HG03432 (cell line): Measurements from ENCODE around the gene KYAT1.
A peak's percentile ranks its signal among the peaks of the same experiment; 100 is the strongest.
"Not testable (repeated sequence)": the region's sequence is repeated elsewhere in the genome, so short reads cannot be mapped to it uniquely, and the experiment has no call there.

Experiments used
- ATAC-seq: cut with Tn5 transposase; IDR thresholded peaks from one replicate; pipeline ENCODE4 v1.9.1; 2021; ENCODE audit warnings: mild to moderate bottlenecking, moderate library complexity; ENCODE audit not compliant: unreplicated experiment

Gene KYAT1

DNA sequence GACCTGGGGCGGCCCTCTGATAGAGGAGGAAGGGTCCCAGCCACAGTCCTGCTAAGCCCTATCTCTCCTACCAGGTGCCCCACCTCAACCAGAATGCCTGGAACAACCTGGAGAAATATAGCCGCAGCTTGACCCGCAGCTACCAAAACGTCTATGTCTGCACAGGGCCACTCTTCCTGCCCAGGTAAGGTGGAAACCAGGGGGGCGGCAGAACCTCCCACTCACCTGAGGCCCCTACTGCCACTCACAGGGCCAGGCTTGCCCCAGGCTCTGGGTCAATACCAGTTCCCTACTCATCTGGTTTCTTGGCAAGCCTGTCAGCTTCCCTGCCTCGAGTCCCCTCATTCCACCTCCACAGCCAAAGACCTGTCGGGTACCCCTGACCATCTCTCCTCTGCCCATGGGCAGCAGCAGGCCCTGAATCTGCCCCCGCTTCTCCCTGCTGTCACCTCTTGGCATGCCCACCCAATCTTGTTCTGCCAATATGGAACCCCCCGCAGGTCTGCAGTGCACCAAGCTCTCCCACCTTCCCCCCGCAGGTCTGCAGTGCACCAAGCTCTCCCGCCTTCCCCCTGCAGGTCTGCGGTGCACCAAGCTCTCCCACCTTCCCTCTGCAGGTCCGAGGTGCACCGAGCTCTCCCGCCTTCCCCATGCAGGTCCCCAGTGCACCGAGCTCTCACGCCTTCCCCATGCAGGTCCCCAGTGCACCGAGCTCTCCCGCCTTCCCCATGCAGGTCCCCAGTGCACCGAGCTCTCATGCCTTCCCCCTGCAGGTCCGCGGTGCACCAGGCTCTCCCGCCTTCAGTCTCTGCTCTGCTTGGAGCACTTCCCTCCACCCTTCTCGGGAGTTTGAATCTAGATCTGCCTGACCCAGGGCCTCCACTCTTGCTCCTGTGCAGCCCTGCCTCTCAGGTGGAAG, 60.8 kb downstream of the KYAT1 start:
- ATAC-seq: no peak

DNA sequence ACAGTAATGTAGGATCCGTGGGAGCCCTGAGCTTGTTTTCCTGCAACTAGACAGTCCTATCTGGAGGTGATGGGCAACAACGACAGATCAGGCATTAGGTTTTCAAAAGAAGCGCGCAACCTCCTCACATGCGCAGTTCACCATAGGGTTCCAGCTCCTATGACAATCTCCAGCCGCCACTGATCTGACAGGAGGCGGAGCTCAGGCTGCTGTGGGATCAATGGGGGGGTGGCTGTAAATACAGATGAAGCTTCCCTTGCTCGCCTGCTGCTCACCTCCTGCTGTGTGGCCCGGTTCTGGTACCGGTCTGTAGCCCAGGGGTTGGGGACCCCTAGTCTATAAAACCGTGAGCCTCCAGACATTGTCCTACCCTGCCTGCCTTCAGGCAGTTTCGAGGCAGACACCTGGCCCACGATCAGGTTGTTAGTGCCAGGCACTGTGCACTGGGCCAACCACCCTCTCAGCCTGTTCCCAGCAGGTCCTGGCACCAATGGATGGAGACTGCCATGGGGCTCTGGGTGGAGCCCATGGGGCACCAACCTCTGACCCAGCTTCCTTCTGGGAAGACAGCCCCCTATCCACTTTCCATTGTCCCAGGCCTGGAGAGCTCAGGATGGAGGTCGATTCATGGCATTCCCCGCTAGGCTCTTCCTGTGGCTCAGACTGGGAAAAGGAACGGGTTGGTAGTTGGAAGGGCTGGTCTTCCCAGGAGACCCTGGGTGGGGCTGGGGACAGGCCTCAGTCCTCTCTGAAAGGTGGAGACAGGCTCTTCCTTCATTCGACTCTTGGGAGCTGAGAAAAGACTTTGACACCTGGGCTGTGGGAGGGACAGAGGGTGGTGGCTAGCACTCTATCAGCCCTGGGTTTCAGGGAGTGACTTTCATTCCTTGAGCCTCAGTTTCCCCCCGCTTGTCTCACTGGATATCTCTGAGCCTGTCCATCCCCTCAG, 61.8 kb downstream of the KYAT1 start:
- no peak for ATAC-seq

DNA sequence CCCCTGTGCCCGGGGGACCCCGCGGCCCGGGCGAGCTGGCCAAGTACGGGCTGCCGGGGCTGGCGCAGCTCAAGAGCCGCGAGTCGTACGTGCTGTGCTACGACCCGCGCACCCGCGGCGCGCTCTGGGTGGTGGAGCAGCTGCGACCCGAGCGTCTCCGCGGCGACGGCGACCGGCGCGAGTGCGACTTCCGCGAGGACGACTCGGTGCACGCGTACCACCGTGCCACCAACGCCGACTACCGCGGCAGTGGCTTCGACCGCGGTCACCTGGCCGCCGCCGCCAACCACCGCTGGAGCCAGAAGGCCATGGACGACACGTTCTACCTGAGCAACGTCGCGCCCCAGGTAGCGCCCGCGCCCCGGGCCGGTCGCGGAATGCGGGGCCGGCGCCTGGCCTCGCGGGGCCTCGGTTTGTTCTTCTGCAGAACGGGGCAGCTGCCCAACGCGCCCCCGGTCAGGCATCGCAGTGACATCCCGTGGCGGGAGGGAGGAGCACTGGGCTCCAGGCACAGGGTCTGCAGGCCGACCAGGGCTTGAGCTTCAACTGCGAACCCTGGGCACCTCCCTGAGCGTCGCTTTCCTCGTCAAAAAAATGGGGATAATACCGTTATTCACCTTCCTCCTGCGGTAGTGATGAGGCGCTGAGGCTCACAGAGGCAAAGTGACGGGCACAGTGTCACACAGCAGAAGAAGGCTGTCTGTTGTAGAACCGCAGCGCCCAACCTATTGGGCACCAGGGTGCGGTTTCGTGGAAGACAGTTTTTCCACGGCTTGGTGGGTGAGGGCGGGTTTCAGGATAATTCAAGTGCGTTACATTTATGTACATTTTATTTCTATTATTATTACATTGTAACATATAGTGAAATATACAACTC, 62.7 kb downstream of the KYAT1 start:
- peak; percentile 23 for ATAC-seq

DNA sequence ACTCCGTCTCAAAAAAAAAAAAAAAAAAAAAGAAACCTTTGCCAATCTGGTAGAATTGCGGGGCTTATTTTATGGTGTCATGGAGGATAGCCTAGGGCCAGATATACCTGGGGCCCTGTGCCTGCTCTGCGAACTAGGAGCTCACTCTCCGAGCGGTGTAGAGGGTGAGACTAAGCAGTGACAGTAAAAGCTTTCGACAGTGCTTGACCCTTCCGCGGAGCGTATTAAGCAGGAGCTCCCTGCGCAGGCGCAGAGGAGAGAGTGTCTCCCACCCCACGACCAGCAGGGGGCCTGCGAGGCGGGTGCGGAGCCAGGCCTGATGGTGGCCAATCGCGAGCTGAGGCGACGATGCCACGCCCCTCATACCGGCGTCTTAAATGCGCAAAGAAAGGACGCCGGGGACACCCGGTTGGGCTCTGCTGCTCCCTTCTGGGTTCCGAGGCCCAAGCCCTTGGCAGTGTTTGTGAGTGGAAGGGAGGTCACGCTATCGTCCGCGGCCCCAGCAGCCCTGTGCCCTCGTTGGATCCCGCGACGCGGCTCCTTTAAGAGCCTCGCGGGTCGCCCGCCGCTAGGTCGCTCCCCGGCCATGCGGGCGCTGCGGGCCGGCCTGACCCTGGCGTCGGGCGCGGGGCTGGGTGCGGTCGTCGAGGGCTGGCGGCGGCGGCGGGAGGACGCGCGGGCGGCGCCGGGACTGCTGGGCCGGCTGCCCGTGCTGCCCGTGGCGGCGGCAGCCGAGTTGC, 63.5 kb downstream of the KYAT1 start, which contains the start of gene ENDOG:
ENDOG (plus strand) TSS at position 402 of the 740 bp plus-strand sequence; CDS start at position 587, 185 bp downstream.
- peak; percentile 85 for ATAC-seq

DNA sequence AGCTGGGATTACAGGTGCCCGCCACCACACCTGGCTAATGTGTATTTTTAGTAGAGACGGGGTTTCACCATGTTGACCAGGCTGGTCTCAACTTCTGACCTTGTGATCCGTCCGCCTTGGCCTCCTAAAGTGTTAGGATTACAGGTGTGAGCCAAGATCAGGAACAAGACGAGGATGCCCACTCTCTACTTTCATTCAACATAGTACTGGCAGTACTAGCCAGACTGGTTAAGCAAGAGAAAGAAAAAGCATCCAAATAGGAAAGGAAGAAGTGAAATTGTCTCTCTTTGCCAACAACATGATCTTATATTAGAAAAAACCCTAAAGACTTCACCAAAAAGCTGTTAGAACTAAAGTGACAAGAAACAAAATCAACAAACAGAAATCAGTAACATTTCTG, 70.9 kb downstream of the KYAT1 start:
- no peak for ATAC-seq

DNA sequence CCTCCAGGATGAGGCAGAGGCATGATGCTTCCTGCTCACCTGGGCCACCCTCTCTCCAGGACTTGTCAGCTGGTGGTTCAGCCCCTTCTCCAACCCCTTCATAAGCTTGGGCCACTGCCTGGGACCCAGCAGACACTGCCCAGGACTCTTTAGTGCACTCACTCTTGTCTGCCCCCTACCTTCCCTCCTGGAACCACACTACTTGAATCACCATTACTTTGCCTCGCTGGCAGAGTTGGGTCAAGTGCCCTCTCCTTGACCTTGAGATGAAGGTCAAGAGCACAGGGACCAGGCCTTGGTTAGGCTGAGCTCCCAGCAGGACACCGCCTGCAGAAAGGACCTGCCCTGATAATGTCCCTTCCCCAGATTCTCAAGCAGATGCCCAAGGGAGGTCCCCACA, 71.9 kb downstream of the KYAT1 start:
- ATAC-seq: no peak

DNA sequence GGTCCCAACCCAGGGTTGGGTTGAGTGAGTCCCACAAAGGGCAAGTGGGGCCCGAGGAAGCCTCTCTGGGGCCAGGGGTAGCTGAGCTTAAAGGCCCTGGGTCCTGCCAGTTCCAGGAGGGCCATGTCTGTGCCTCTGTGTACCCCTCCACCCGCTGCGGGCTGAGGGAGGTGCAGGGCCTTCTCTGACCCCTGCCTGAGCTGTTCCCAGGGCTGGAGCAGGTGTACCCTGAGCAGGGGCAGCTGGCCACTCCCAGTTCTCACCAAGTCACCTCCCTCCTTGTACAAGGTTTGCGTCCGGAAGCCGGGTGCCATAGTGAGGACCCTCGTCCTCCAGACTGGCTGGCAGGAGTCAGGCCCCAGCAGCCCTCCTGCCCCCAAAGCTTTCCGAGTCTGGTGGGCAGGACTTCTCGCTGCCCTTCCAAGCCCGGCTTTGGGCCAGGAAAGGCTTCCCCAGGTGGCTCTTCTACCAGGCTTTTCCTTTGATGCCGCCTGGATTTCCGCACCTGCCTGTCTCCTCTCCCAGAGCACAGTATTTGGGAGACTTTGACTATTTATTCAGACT, 72.6 kb downstream of the KYAT1 start:
- no peak for ATAC-seq

DNA sequence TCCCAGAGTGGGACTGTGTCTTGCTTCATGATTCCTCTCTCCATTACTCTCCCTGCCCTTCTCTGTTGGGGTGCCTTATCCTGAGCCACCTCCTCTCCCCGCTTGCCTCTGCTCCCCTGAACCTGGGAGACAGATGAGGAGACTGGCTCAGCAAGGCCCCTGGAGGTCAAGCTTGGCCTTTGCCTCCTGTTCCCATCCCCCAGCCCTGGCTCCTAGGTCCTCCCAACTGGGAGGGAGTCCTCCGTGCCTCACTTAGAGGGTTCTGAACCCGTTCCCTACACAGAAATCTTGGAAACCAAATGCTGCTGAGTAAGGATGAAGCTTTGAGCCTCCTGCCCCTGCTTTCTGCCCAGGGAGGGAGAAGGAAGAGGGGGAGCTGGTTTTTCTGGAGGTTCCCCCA, 73.2 kb downstream of the KYAT1 start:
- ATAC-seq: no peak

DNA sequence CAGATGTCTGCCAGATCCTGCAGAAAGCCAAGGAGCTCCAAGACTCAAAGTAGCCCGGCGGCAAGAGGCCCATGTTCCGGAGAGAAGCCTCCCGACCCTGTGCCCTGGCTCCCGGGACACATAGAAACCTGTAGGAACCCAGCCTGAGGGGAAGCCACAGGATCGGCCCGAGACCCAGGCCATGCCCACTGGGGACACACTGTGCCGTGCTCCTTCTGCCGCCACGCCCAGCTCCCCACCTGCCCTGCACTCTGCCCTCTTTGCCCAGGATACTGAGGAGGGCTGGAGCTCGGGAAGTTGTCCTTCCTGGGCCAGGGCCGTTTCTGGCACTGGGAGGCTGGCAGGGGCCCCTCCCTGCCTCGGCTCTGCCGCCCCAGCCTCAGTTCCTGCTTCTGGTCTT, 73.9 kb downstream of the KYAT1 start:
- no peak for ATAC-seq

DNA sequence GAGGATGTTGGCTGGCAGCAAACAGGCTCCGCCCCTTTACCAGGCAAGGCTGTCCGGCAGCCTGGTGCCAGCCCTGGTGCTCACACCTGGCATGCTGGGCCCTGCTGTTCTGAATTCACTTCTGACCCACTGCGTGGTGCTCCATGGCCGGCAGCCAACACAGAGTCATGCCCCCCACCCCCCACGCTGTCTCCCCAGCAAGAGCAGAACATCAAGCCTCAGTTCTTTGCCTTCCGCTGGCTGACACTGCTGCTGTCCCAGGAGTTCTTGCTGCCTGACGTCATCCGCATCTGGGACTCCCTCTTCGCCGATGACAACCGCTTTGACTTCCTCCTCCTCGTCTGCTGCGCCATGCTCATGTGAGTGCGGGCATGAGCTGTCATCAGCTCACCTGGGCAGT, 76.1 kb downstream of the KYAT1 start:
- ATAC-seq: no peak

DNA sequence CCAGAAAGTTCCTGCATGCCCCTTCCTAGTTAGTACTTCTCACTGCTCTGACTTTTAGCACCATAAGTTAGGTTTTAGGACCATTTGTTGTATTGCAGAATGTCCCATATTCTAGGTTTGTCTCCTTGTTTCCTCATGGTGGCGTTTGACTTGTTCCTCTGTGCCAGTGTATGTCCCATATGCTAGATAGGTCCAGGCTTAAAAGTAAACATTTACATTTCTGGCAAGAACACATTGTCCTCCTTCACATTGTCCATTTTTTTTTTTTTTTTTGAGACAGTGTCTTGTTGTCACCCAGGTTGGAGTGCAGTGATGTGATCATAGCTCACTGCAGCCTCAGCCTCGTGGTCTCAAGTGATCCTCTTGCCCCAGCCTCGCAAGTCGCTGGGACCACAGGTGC, 79.3 kb downstream of the KYAT1 start:
- no peak for ATAC-seq

DNA sequence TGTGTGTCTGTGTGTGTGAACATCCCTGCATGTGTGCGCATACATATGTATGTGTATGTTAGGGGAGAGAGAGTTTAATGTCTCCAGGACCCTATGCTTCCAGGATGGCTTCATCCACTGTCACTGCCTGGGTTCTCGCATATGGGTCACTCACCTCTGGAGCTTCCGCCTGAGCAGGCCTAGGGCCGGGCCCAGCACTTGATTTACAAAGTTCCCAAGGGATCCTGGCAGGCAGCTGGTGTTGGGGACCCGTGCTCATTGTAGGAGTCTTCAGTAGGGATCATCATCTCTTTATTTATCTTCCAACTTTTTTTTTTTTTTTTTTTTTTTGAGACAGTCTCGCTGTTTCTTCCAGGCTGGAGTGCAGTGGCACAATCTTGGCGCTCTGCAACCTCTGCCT, 81.7 kb downstream of the KYAT1 start:
- ATAC-seq: no peak

DNA sequence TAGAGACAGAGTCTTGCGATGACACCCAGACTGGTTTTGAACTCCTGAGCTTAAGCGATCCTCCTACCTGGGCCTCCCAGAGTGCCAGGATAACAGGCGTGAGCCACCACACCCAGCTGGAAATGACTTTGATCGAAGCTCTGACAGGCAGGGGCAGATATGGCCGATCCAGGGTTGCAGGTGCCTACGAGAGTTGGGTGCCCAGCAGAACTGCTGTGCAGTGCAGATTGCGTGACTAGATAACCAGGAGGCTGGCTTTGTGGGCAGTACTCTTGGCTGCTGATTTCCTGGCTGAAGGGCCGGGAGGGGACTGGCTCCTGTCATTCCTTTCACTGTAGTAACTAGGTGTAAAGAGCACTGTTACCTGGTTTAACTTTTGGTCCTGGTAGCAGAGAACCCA, 82.9 kb downstream of the KYAT1 start:
- no peak for ATAC-seq

DNA sequence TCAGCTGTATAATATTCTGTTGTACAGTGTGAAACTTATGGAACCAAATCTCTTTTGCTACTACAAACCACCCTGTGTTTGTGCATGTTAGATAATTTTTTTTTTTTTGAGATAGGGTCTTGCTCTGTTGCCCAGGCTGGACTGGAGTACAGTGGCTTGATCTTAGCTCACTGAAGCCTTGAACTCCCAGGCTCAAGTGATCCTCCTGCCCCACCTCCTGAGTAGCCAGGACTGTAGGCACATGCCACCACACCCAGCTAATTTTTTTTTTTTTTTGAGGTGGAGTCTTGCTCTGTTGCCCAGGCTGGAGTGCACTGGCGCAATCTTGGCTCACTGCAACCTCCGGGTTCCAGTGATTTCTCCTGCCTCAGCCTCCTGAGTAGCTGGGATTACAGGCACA, 86.8 kb downstream of the KYAT1 start:
- ATAC-seq: not testable (repeated sequence)

DNA sequence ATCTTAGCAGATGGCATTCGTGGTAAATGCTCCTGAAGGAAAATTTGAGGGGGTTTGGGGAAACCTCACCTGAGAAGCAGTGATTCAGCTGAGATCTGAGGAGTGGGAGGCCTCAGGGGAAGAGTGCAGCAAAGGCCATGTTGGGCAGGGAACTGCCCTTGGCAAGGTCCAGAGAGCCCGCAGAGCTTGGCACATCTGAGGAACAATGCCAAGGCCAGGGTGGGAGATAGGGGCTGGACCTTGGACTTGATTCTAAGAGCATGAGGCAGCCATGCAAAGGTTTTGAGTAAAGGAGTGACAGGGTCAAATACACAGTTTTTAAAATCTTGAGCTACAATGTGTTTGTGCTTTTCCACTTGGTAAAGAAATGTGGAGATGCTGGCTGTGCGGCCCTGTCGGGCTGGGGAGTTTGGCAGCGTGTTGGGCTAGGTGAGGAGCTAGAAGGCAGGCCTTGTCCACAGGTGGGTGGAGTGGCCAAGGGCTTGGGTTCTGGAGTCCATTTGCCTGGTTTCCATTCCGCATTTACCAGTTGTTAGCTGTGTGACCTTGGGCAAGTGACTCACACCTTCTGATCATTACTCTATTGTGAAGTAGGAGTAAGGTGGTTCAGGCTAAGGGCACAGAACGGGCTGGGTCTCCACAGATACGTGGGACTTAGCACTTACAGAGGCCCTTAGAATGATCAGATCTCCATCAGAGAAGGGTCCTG, 88.6 kb downstream of the KYAT1 start:
- no peak for ATAC-seq

DNA sequence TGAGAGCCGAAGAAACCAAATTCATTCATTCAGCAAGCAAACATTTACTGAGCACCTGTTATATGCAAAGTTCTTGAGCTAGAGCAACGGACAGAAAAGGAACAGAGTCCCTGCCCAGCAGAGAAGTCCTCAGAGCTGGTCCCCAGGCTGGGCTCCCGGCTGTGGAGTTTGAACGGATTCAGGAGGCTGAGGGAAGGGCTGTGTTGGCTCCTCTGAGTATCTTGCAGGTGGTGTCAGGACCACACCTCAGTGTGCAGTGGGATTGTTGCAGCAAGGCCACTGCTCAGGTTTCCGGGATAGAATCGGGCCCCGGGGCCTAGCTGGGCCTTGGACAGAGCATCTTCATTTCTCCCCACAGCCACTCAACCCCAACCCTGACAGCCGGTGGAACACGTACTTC, 89.6 kb downstream of the KYAT1 start:
- ATAC-seq: no peak

DNA sequence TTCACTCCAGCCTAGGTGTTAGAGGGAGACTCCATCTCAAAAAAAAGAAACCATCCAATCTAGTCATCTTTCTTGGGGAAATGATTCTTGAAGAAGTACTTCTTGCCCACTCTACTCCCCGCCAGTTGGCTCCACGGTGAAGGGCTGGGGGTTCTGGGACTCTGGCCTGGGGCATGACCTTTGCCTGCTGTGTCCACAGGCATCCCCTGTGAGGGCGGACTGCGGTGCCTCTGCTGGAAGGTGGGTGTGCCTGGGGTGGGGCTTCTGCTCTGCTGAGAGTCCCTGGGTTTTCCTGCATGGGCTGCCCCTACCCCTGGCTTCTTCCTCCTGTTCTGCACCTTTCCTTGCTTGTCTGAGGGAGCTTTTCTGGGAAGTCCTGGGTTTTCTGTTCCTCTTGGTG, 91.2 kb downstream of the KYAT1 start:
- no peak for ATAC-seq

DNA sequence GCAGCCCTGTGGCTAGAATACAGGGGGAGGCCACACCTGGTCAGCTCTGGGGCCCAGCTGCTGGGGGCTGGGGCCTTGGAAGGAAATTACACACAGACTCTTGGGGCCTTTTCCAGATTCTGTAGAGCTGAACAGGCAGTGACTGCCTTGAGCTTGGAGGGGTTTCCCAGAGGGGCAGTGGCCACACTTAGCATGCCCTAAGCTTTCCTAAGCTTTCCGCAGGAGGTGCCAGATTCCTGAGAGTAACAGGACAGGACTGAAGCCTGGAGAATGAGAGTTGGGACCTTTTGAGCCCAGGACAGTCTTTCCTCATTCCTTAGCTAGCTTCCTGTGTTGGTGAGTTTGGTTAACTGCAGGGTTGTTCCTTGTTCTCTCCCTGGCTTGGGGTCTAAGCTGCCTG, 93.3 kb downstream of the KYAT1 start:
- ATAC-seq: no peak

DNA sequence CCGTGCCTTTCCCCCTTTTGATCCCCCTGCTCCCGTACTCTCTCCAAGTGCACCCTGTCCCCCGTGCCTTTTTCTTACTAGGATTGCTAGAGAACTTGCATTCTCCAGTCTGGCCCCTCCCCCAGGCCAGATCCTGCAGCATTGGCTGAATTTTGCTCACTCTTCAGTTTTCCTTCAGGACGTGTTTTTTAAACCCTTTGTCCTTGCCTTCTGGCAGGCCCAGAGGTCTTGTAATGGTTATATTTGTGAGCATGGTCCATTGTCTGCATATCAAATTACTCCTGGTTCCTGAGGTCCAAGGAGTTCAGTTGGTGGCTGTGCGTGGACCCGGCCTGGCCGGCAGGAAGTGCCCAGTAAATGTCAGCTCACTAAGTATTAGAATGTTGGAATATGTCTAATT, 94.1 kb downstream of the KYAT1 start:
- no peak for ATAC-seq
